ENCODE data around the gene SLC30A9.

SLC30A9 gene

DNA sequence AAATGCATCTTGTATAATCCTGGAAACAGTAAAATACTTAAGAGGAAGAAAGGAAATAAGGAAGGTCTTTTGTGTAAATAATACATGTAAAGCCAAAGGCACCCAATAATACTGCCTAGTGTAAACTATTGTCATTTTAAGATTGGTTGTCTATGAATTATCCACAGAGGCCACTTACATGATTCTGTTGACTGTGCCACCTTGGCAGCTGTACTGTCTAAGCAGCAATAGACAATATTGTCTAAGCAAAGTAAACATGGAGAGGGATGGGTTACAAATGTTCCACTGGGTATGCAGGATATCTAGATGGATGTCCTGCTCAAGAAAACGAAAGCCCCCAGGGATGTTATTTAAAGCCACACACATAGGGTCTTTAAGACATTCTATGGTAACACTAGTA lies 142.7 kb downstream of the SLC30A9 start:
- in situ Hi-C loops (cut with MboI; ENCODE audit: low sequenced_read_pairs), result no loop called here

- in situ Hi-C loops (cut with MboI; ENCODE audit: low sequenced_read_pairs), result no loop called here
Observed at GRCh38 chr4:42136371-42136770, 146.0 kb downstream of the SLC30A9 start.
